GM12878 (cell line): Measurements from ENCODE around the gene PDGFD. TPM values are rescaled to one million over a fixed set of nuclear protein-coding genes. Genes with fewer than 3 reads are reported as not detected.

Experiments
- CBX3 ChIP-seq: fragments of 200-600 bp; sonication (generic); IDR thresholded peaks from 2 replicates; pipeline ENCODE4 v1.6.1; 2016; ENCODE audit warnings: low read depth, borderline replicate concordance
- CREB1 ChIP-seq: IDR thresholded peaks from 2 replicates; pipeline ENCODE4 v1.6.1; 2012; ENCODE audit warnings: low read depth, mild to moderate bottlenecking, inconsistent platforms
- EP300 ChIP-seq, 2 experiments: fragments of 150-350 bp in 1 of 2; IDR thresholded peaks; 2 replicates each; pipeline ENCODE4 v1.6.1; 2011 to 2012; ENCODE audit warnings: low read depth in 2 of 2, low read length in 2 of 2, borderline replicate concordance in 1 of 2, improper control_type of control experiment in 1 of 2, inconsistent platforms in 1 of 2; ENCODE audit not compliant: control insufficient read depth in 1 of 2
- GABPA ChIP-seq: IDR thresholded peaks from 2 replicates; pipeline ENCODE4 v1.6.1; 2014; ENCODE audit warnings: antibody characterized with exemption, low read depth, mild to moderate bottlenecking, inconsistent platforms
- HDAC6 ChIP-seq: fragments of 200-600 bp; sonication (generic); IDR thresholded peaks from one replicate; pipeline ENCODE4 v1.8.0; 2017; ENCODE audit warnings: antibody characterized with exemption; ENCODE audit not compliant: unreplicated experiment
- HDGF ChIP-seq: fragments of 450-650 bp; IDR thresholded peaks from 2 replicates; pipeline ENCODE4 v1.6.1; 2016; ENCODE audit warnings: antibody characterized with exemption
- NFIC ChIP-seq: IDR thresholded peaks from 2 replicates; pipeline ENCODE4 v1.6.1; 2012; ENCODE audit warnings: low read depth, mild to moderate bottlenecking, inconsistent platforms, low read length, moderate library complexity
- POLR2AphosphoS2 ChIP-seq: IDR thresholded peaks from 2 replicates; pipeline ENCODE4 v1.6.1; 2011; ENCODE audit warnings: low read depth, mild to moderate bottlenecking, low read length, improper control_type of control experiment, moderate library complexity
- polyA plus RNA-seq, 11 experiments: library from polyadenylated mRNA; depleted of rRNA in 4 of 11; unstranded in 6 of 11; stranded (reverse) in 5 of 11; fragments of >200 nt; fragmentation: Nextera tagmentation in 4 of 11; fragmentation: Illumina TruSeq in 1 of 11; extraction: Ambion mirVana in 4 of 11; extraction: Trizol in 1 of 11; gene quantifications; 1 replicate in 1 of 11; 2 replicates in 10 of 11; pipeline versions ENCODE4 v1.2.1 to v1.2.3, GENCODE V29; 2011 to 2016; ENCODE audit warnings: inconsistent platforms in 2 of 11, missing spikeins in 2 of 11, low read depth in 1 of 11
- total RNA-seq, 4 experiments: library from RNA; depleted of rRNA in 3 of 4; stranded (reverse); fragments of >200 nt in 3 of 4; fragmentation: Illumina TruSeq in 1 of 4; extraction: Trizol in 1 of 4; gene quantifications; 2 replicates each; pipeline versions ENCODE4 v1.2.1 to v1.2.3, GENCODE V29; 2013 to 2021
- TF ChIP-seq, protein P1 (sequence below): fragments of 450-650 bp; IDR thresholded peaks from 2 replicates; pipeline ENCODE4 v1.6.1; 2017; ENCODE audit warnings: antibody characterized with exemption, mild to moderate bottlenecking, moderate library complexity
- TF ChIP-seq, protein P2 (sequence below): fragments of 450-650 bp; formaldehyde crosslinking; IDR thresholded peaks from 2 replicates; pipeline ENCODE4 v1.4.0; 2022; ENCODE audit warnings: mild to moderate bottlenecking, moderate library complexity

PDGFD gene
- total and polyA plus RNA-seq, 10 of the 15 experiments (the other 5 are each of a cell fraction or from before 2014, with no cell fraction given) = 0.05 to 0.13 TPM; not detected in 8

DNA sequence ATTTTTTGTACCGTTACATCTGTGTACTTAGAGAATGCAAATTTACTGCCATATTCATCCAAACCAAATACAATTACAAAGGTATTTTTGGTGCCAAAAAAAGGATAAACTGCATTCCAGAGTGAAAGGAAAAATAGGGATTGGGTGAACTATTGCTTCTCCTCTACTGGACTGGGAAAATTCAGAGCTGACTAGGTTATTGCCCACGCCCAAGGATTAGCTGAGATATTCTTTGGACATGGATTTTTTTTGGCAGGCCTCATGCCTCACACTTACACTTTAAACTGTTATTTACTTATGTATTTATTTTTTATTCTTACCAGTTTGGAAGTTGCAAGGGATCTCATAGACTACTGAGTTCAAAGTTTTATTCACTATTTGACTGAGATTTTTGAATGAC lies 203.8 kb downstream of the PDGFD start (continued):
- TF ChIP-seq, protein P1, sequence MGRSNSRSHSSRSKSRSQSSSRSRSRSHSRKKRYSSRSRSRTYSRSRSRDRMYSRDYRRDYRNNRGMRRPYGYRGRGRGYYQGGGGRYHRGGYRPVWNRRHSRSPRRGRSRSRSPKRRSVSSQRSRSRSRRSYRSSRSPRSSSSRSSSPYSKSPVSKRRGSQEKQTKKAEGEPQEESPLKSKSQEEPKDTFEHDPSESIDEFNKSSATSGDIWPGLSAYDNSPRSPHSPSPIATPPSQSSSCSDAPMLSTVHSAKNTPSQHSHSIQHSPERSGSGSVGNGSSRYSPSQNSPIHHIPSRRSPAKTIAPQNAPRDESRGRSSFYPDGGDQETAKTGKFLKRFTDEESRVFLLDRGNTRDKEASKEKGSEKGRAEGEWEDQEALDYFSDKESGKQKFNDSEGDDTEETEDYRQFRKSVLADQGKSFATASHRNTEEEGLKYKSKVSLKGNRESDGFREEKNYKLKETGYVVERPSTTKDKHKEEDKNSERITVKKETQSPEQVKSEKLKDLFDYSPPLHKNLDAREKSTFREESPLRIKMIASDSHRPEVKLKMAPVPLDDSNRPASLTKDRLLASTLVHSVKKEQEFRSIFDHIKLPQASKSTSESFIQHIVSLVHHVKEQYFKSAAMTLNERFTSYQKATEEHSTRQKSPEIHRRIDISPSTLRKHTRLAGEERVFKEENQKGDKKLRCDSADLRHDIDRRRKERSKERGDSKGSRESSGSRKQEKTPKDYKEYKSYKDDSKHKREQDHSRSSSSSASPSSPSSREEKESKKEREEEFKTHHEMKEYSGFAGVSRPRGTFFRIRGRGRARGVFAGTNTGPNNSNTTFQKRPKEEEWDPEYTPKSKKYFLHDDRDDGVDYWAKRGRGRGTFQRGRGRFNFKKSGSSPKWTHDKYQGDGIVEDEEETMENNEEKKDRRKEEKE = no peak
- TF ChIP-seq CBX3 = no peak
- no peak for TF ChIP-seq POLR2AphosphoS2
- TF ChIP-seq EP300 (IDR thresholded peaks at IDR 0.05; ENCODE audit: borderline replicate concordance in 1 of 2, control insufficient read depth in 1 of 2, low read depth in 2 of 2, low read length in 2 of 2) = no peak
- TF ChIP-seq, protein P2, sequence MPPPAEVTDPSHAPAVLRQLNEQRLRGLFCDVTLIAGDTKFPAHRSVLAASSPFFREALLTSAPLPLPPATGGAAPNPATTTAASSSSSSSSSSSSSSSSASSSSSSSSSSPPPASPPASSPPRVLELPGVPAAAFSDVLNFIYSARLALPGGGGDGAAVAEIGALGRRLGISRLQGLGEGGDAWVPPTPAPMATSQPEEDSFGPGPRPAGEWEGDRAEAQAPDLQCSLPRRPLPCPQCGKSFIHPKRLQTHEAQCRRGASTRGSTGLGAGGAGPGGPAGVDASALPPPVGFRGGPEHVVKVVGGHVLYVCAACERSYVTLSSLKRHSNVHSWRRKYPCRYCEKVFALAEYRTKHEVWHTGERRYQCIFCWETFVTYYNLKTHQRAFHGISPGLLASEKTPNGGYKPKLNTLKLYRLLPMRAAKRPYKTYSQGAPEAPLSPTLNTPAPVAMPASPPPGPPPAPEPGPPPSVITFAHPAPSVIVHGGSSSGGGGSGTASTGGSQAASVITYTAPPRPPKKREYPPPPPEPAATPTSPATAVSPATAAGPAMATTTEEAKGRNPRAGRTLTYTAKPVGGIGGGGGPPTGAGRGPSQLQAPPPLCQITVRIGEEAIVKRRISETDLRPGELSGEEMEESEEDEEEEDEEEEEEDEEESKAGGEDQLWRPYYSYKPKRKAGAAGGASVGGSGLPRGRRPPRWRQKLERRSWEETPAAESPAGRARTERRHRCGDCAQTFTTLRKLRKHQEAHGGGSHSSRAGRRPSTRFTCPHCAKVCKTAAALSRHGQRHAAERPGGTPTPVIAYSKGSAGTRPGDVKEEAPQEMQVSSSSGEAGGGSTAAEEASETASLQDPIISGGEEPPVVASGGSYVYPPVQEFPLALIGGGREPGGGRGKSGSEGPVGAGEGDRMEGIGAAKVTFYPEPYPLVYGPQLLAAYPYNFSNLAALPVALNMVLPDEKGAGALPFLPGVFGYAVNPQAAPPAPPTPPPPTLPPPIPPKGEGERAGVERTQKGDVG = no peak
- no peak for TF ChIP-seq HDGF
- TF ChIP-seq CREB1 = no peak
- no peak for TF ChIP-seq GABPA
- TF ChIP-seq NFIC = no peak
- no peak for TF ChIP-seq HDAC6
